ENCODE measurements around the gene CD200R1. TPM values are rescaled to one million over a fixed set of nuclear protein-coding genes. Genes with fewer than 3 reads are reported as not detected.
A peak's percentile ranks its signal among the peaks of the same experiment; 100 is the strongest.

The CD200R1 gene
- total and polyA plus RNA-seq, 2 donors (not counting 1 experiment from before 2014, with no cell fraction given): 3.6 to 3.7 TPM

- TF ChIP-seq CTCF (IDR thresholded peaks at IDR 0.05) (no peak), EZH2 (IDR thresholded peaks at IDR 0.05; ENCODE audit: borderline replicate concordance, insufficient read depth, low read depth, low read length, poor library complexity, severe bottlenecking) (no peak)
- intact Hi-C loops (cut with micrococcal nuclease): no loop called here
- no peaks in the 10 kb centered on the region for H3K27me3 ChIP-seq (replicated peaks in 1 of 4; ENCODE audit: control extremely low read depth in 1 of 4, control insufficient read depth in 3 of 4, insufficient read depth in 4 of 4, low read length in 3 of 4)
- CTCF ChIA-PET: interaction anchor here (0.6 to 3.7 kb wide), 4 partner anchors 13 to 232 kb away, joined by 3 to 22 read pairs (median 7); no protein-coding TSS in a partner anchor
- no peaks in the 10 kb centered on the region for H4K20me1 ChIP-seq (ENCODE audit: control insufficient read depth, insufficient read depth, low read length, poor library complexity, severe bottlenecking)
- H3K4me1 ChIP-seq (ENCODE audit: control insufficient read depth in 2 of 2, insufficient read depth in 2 of 2, low read length in 2 of 2): peaks cover 17 to 20% of the 10 kb centered on the region in 2 donors
- WGBS (ENCODE audit: insufficient coverage): no CpG with 5 or more reads among the region's 2 CpGs
- H3K27ac ChIP-seq (ENCODE audit: low read length in 2 of 2): no peak overlapping the region
- Mint-ChIP-seq H3K4me3 (no peak overlapping the region), H3K27ac (peak overlapping the region; percentile 33), H3K27me3 (no peaks in the 10 kb centered on the region), H3K9me3 (ENCODE audit: insufficient read depth) (peaks cover 11% of the 10 kb centered on the region), H3K4me1 (peaks cover 49% of the 10 kb centered on the region)
- peaks cover 1 to 15% (median 9%) of the 10 kb centered on the region in 3 donors for H3K9me3 ChIP-seq (ENCODE audit: control extremely low read depth in 1 of 3, control insufficient read depth in 2 of 3, insufficient read depth in 1 of 3, low read length in 2 of 3)
- POLR2A ChIA-PET: no interaction called here
- peak overlapping the region; percentile 24 for H3K4me2 ChIP-seq (replicated peaks; ENCODE audit: low read depth, low read length, poor library complexity, severe bottlenecking)
- ATAC-seq (ENCODE audit: low read depth): no peak
- DNase-seq: no peak
- H3K4me3 ChIP-seq (ENCODE audit: control extremely low read depth in 1 of 5, extremely low read depth in 1 of 5, insufficient read depth in 1 of 5, low read depth in 2 of 5, low read length in 4 of 5): no peak overlapping the region
- no peaks in the 10 kb centered on the region for H3K36me3 ChIP-seq (replicated peaks in 1 of 2; ENCODE audit: control extremely low read depth in 1 of 2, control insufficient read depth in 1 of 2, extremely low read depth in 1 of 2, insufficient read depth in 2 of 2, low read length in 1 of 2)
- H3K79me2 ChIP-seq (ENCODE audit: control insufficient read depth, insufficient read depth, low read length): peaks cover 4% of the 10 kb centered on the region
- no peak overlapping the region for H2AFZ ChIP-seq (ENCODE audit: insufficient read depth, low read depth, low read length, poor library complexity, severe bottlenecking)
- no peak overlapping the region for H3K9ac ChIP-seq (ENCODE audit: low read length)
Measured at GRCh38 chr3:112966633-112967032, 8.3 kb downstream of the CD200R1 start.

GRCh38 chr3:112965656-112966055 is 9.2 kb downstream of the CD200R1 start:
- Histone ChIP-seq H3K36me3 (replicated peaks in 1 of 2; ENCODE audit: control extremely low read depth in 1 of 2, control insufficient read depth in 1 of 2, extremely low read depth in 1 of 2, insufficient read depth in 2 of 2, low read length in 1 of 2) (no peaks in the 10 kb centered on the region), H3K9ac (ENCODE audit: low read length) (no peak overlapping the region), H3K27ac (ENCODE audit: low read length in 2 of 2) (no peak overlapping the region), H4K20me1 (ENCODE audit: control insufficient read depth, insufficient read depth, low read length, poor library complexity, severe bottlenecking) (no peaks in the 10 kb centered on the region), H3K79me2 (ENCODE audit: control insufficient read depth, insufficient read depth, low read length) (peaks cover 4% of the 10 kb centered on the region), H2AFZ (ENCODE audit: insufficient read depth, low read depth, low read length, poor library complexity, severe bottlenecking) (no peak overlapping the region), H3K4me2 (replicated peaks; ENCODE audit: low read depth, low read length, poor library complexity, severe bottlenecking) (no peak overlapping the region), H3K9me3 (ENCODE audit: control extremely low read depth in 1 of 3, control insufficient read depth in 2 of 3, insufficient read depth in 1 of 3, low read length in 2 of 3) (peaks cover 1 to 15% (median 9%) of the 10 kb centered on the region in 3 donors), H3K27me3 (replicated peaks in 1 of 4; ENCODE audit: control extremely low read depth in 1 of 4, control insufficient read depth in 3 of 4, insufficient read depth in 4 of 4, low read length in 3 of 4) (no peaks in the 10 kb centered on the region), H3K4me1 (ENCODE audit: control insufficient read depth in 2 of 2, insufficient read depth in 2 of 2, low read length in 2 of 2) (peaks cover 17 to 20% of the 10 kb centered on the region in 2 donors), H3K4me3 (ENCODE audit: control extremely low read depth in 1 of 5, extremely low read depth in 1 of 5, insufficient read depth in 1 of 5, low read depth in 2 of 5, low read length in 4 of 5) (no peak overlapping the region)
- no peak for ATAC-seq (ENCODE audit: low read depth)
- no peak for DNase-seq
- Mint-ChIP-seq H3K9me3 (ENCODE audit: insufficient read depth) (peaks cover 11% of the 10 kb centered on the region), H3K4me1 (peaks cover 44% of the 10 kb centered on the region), H3K4me3 (no peak overlapping the region), H3K27me3 (no peaks in the 10 kb centered on the region), H3K27ac (no peak overlapping the region)
- ChIA-PET CTCF (interaction anchor here (2.4 to 3.7 kb wide), 2 partner anchors 13 to 231 kb away, joined by 11 to 22 read pairs; no protein-coding TSS in a partner anchor), POLR2A (interaction anchor here (0.5 kb wide), 1 partner anchor 164 kb away, joined by 4 read pairs; no protein-coding TSS in a partner anchor)
- no CpG with 5 or more reads among the region's 6 CpGs for WGBS (ENCODE audit: insufficient coverage)
- TF ChIP-seq CTCF (IDR thresholded peaks at IDR 0.05): no peak
- no peak for TF ChIP-seq EZH2 (IDR thresholded peaks at IDR 0.05; ENCODE audit: borderline replicate concordance, insufficient read depth, low read depth, low read length, poor library complexity, severe bottlenecking)
- intact Hi-C loops (cut with micrococcal nuclease): no loop called here
